ENCODE data around the gene FOXP1. TPM values are rescaled to one million over a fixed set of nuclear protein-coding genes. Genes with fewer than 3 reads are reported as not detected.
"Not testable (repeated sequence)": the region's sequence is repeated elsewhere in the genome, so short reads cannot be mapped to it uniquely, and the experiment has no call there.

Gene FOXP1
- total RNA-seq, 1 donor from 2014 or later, result 56.7 TPM

GRCh38 chr3:70990723-70991122 lies 592.8 kb downstream of the FOXP1 start:
- no peak for DNase-seq (ENCODE audit: low read depth in 2 of 2)

- no peak for DNase-seq (ENCODE audit: low read depth in 2 of 2)
Measured at GRCh38 chr3:70990185-70990584, 593.3 kb downstream of the FOXP1 start.

DNA sequence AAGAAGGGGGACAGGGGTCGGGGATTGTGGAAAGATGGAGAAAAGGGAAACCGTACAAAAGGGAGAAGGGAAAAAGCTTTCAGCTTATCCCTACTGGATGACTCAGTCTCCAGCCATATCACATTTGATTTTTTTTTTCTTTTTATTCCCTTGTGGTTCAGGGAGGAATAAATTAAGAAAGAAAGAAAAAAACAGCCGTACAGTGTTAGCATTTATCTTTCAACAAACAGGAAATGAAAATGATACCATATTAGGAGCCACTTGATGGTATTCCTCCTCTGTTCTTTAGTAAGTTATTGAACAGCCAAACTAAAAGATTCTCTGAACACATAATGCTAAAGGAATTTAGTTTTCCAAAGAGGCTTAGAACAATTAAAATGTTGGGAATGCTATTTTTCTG lies 594.4 kb downstream of the FOXP1 start:
- DNase-seq (ENCODE audit: low read depth in 2 of 2), result peak in 1 of 2 donors; percentile 43

DNA sequence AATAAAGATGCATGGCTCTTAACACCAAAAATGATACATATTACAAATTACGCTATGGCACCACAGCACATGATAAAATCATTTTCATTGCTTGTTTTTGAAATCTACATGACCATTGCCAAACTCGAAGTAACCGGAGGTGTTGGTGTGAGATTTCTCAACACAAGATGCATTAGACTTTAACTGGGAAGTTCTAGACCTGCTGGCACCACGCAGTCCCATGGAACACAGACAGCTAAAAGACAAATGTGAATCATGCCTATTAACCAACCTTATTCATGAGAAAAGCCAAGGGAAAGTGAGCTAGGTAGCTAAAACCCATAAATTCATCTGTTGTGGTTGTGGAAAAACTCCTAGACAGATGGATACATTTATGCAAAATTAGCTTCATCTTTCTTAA lies 595.4 kb downstream of the FOXP1 start:
- no peak for DNase-seq (ENCODE audit: low read depth in 2 of 2)

DNA sequence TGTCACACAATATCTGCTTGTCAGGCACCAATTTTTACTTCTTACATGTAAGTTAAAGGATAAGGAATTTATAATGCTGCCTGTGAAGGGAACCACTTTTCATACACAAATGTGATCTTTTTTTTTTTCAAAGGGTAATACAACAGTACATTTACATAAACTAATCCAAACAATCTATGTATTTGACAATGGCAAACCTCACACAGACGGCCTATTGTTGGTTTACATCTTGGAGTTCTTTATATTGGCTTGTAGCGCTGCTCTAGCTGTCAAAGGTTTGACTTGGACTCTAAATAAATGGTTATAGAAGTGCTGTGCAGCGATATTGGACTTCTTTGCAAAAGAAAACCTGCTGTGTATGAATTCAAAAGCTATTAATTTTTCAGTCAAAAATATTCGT lies 598.0 kb downstream of the FOXP1 start:
- no peak for DNase-seq (ENCODE audit: low read depth in 2 of 2)

GRCh38 chr3:70984776-70985482 lies 598.6 kb downstream of the FOXP1 start:
- DNase-seq (ENCODE audit: low read depth in 2 of 2), result no peak

DNA sequence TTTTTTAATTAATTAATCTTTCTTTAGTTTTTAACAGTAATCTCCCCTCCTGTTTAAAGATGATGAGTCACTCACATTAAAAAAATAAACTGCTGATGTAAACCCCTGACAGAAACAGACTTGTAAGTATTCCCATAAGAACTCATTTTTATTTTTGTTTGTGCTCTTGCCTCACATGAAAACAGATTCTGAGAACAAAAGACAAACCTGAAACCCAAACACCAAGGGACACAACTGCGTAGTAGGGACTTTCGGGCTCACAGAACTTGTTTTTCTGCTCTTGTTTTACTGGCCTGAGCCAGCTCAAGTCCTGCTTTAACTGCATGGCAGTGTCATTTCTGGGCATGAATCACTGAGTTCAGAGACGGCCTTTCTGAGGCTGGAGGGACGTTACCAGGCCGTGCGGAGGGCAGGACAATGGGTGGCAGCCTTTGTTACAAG lies 600.8 kb downstream of the FOXP1 start:
- peak; percentile 71 to 96 for DNase-seq (ENCODE audit: low read depth in 2 of 2)

- peak in 1 of 2 donors; percentile 66 for DNase-seq (ENCODE audit: low read depth in 2 of 2)
Measured at GRCh38 chr3:70982284-70982683, 601.2 kb downstream of the FOXP1 start.

- DNase-seq (ENCODE audit: low read depth in 2 of 2), result peak; percentile 34 to 38
Measured at GRCh38 chr3:70981231-70981880, 602.2 kb downstream of the FOXP1 start.

DNA sequence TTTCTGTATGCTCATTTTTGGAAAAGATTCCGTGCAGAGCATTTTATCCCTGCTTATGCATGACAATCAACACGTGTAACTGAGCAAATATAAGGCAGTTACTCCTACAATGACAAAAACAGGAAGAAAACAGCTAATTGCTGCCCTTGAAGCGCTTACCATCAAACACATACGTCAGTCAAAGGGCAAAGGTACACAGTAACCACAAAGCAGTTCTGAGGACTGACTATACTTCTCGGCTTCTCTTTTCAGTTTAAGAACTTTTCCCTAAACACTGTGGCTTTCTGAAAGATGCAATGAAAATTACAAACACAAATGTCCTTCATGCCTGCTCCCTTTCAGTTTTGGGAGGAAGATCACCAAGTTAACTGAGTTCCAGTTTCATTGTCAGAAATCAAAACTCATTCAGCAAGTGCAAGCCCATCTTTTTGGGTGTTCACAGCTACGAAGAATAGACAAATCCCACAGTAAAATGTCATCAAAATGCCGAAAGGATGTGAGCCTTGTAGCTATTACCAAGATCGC lies 602.8 kb downstream of the FOXP1 start:
- DNase-seq (ENCODE audit: low read depth in 2 of 2), result no peak

GRCh38 chr3:70979983-70980645 lies 603.4 kb downstream of the FOXP1 start:
- DNase-seq (ENCODE audit: low read depth in 2 of 2), result no peak

- DNase-seq (ENCODE audit: low read depth in 2 of 2), result no peak
Measured at GRCh38 chr3:70977712-70978111, 605.8 kb downstream of the FOXP1 start.

GRCh38 chr3:70975981-70976380 lies 607.5 kb downstream of the FOXP1 start:
- not testable (repeated sequence) for DNase-seq (ENCODE audit: low read depth in 2 of 2)

- no peak for DNase-seq (ENCODE audit: low read depth in 2 of 2)
Measured at GRCh38 chr3:70974747-70975146, 608.8 kb downstream of the FOXP1 start.

DNA sequence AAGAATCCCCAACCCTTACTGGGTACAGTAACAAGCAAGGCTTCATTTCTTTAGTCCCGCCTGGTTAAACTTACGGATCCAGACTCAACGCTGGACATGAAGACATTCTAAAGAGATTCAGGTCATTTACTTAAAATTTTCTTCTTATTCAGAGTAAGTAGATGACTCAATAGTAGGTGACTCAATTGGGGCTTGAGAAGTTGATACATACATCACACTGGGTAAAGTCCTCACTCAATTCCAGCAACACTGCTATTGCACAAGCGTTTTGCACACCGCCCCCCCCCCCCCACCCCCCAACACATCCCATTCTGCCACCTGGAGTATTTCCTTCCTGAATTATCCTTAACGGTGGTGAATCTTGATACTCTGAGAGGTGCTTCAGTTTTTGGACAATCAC lies 610.0 kb downstream of the FOXP1 start:
- no peak for DNase-seq (ENCODE audit: low read depth in 2 of 2)

DNA sequence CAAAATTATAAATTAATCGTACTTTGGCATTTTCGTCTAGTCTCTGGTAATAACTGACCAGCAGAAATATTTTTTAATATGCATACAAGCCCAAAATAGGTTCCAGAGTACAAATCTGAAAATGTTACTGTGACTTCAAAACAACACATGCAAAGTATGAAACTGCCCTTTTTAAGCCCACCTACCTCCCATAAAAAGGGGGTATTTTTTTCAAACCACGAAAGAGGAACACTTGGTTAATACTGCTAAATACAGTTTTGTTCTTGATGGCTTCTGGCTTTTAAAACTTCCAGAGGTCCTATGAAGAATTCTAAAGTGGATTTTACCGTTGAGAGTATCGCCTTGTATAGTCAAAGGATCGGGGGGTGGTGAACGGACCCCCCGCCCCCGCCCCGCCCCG lies 610.7 kb downstream of the FOXP1 start:
- no peak for DNase-seq (ENCODE audit: low read depth in 2 of 2)

DNA sequence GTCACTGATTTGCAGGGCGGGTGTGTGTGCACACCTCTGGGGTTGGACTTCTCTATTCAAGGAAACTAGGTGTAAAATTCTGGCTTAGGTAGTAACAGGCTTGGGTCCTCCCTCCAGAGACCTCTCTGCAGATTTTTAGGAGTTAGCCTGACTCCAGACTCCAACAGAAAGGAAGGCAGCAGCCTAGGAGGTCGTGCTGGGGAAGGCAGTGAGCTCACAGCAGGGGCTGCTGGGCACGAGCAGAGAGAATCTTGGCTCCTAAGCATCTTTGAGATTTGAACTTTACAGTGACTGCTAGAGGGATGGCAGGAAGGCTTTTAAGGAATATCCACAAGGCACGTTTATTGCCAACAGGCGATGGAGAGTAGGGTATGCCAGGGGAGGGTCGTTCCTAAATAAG lies 612.6 kb downstream of the FOXP1 start:
- no peak for DNase-seq (ENCODE audit: low read depth in 2 of 2)

DNA sequence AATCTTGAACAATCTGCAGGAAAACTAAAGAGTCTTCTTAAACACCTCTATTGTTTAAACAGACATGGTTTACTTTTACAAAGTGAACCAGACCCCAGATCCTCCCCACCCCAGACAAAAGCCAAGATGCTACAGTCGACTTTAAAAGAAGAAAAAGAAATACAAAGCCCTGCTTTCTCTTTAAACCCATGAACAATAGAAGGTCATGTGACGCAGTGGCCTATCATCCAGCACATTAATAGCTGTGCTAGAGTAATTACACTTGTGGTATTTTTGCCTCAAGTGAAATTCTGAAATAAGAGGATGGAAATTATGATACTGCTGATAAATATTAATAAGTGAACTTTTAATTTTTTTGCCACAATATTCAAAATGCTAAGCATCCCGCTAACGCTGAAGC lies 613.4 kb downstream of the FOXP1 start:
- DNase-seq (ENCODE audit: low read depth in 2 of 2), result no peak

- DNase-seq (ENCODE audit: low read depth in 2 of 2), result peak in 1 of 2 donors; percentile 45
Measured at GRCh38 chr3:70963431-70964275, 619.9 kb downstream of the FOXP1 start.

GRCh38 chr3:70959506-70960291 lies 623.8 kb downstream of the FOXP1 start:
- DNase-seq (ENCODE audit: low read depth in 2 of 2), result no peak
